HEK293 (cell line): ENCODE measurements around the gene ZRANB1.

Experiments used
- TF ChIP-seq, protein P1 (sequence below): fragments of 450-650 bp; formaldehyde crosslinking; IDR thresholded peaks from 2 replicates; pipeline ENCODE4 v1.5.1; 2016; ENCODE audit warnings: missing biosample characterization, missing genetic modification characterization

Gene ZRANB1

GRCh38 chr10:125037145-125037877, 95.4 kb downstream of the ZRANB1 start (continued):
- TF ChIP-seq, protein P1, sequence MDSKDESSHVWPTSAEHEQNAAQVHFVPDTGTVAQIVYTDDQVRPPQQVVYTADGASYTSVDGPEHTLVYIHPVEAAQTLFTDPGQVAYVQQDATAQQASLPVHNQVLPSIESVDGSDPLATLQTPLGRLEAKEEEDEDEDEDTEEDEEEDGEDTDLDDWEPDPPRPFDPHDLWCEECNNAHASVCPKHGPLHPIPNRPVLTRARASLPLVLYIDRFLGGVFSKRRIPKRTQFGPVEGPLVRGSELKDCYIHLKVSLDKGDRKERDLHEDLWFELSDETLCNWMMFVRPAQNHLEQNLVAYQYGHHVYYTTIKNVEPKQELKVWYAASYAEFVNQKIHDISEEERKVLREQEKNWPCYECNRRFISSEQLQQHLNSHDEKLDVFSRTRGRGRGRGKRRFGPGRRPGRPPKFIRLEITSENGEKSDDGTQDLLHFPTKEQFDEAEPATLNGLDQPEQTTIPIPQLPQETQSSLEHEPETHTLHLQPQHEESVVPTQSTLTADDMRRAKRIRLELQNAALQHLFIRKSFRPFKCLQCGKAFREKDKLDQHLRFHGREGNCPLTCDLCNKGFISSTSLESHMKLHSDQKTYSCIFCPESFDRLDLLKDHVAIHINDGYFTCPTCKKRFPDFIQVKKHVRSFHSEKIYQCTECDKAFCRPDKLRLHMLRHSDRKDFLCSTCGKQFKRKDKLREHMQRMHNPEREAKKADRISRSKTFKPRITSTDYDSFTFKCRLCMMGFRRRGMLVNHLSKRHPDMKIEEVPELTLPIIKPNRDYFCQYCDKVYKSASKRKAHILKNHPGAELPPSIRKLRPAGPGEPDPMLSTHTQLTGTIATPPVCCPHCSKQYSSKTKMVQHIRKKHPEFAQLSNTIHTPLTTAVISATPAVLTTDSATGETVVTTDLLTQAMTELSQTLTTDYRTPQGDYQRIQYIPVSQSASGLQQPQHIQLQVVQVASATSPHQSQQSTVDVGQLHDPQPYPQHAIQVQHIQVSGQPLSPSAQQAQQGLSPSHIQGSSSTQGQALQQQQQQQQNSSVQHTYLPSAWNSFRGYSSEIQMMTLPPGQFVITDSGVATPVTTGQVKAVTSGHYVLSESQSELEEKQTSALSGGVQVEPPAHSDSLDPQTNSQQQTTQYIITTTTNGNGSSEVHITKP (tag by site-specific recombination) = peak; percentile 71
- TF ChIP-seq, all 188 proteins: peak for 13
